Measurements from ENCODE around the gene MBTPS1.

MBTPS1 gene

DNA sequence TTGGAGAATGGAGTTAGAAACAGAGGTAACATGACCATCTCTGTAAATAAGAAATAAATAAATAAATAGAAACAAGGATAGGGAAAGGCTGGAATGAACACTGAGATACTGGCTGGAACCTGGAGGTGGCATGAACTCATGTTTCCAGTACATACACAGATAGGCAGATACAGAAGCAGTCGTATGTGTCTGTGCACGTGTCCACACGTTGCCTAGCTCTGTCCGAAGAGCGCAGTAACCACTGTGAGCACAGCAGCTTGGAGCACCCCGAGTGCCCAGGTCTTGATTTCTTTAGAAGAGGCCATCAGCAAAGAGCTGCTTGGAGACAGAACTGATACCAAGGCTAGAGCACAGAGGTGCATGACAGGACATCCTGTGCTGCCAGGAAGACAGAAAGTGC is 37.1 kb downstream of the MBTPS1 start:
- TF ChIP-seq, protein P1, sequence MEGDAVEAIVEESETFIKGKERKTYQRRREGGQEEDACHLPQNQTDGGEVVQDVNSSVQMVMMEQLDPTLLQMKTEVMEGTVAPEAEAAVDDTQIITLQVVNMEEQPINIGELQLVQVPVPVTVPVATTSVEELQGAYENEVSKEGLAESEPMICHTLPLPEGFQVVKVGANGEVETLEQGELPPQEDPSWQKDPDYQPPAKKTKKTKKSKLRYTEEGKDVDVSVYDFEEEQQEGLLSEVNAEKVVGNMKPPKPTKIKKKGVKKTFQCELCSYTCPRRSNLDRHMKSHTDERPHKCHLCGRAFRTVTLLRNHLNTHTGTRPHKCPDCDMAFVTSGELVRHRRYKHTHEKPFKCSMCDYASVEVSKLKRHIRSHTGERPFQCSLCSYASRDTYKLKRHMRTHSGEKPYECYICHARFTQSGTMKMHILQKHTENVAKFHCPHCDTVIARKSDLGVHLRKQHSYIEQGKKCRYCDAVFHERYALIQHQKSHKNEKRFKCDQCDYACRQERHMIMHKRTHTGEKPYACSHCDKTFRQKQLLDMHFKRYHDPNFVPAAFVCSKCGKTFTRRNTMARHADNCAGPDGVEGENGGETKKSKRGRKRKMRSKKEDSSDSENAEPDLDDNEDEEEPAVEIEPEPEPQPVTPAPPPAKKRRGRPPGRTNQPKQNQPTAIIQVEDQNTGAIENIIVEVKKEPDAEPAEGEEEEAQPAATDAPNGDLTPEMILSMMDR (conservative IDR thresholded peaks at IDR 0.05; ENCODE audit: low read depth, low read length) = no peak
- no peak overlapping the region for H3K4me3 ChIP-seq (ENCODE audit: low read length)
- DNase-seq (ENCODE audit: low read depth) = no peak

DNA sequence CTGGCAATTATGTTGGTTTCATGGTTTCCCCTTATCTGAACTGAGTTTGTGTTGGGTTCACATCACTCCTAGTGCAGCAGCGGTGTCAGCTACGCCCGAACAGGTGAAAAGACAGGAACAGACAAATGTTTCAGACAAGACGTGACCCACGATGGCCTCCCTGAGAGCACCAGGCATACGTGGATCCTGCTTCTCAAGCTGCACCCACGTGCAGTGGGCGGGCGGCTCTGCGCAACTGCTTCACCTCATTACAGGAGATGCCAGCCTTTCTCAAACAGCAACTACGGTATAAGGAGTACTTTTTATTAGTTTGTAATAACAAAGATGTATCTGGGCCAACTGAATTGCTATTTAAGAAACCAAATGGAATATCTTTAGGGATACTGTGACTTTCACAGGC is 41.4 kb downstream of the MBTPS1 start:
- TF ChIP-seq, protein P1 (conservative IDR thresholded peaks at IDR 0.05; ENCODE audit: low read depth, low read length) = no peak
- H3K4me3 ChIP-seq (ENCODE audit: low read length) = no peak overlapping the region
- no peak for DNase-seq (ENCODE audit: low read depth)

- no peak overlapping the region for H3K4me3 ChIP-seq (ENCODE audit: low read length)
- TF ChIP-seq, protein P1 (conservative IDR thresholded peaks at IDR 0.05; ENCODE audit: low read depth, low read length) = no peak
- no peak for DNase-seq (ENCODE audit: low read depth)
Observed at GRCh38 chr16:84074721-84075120, 42.0 kb downstream of the MBTPS1 start.

GRCh38 chr16:84072014-84072413 is 44.7 kb downstream of the MBTPS1 start:
- H3K4me3 ChIP-seq (ENCODE audit: low read length) = no peak overlapping the region
- TF ChIP-seq, protein P1 (conservative IDR thresholded peaks at IDR 0.05; ENCODE audit: low read depth, low read length) = no peak
- no peak for DNase-seq (ENCODE audit: low read depth)

- TF ChIP-seq, protein P1 (conservative IDR thresholded peaks at IDR 0.05; ENCODE audit: low read depth, low read length) = no peak
- H3K4me3 ChIP-seq (ENCODE audit: low read length) = no peak overlapping the region
- no peak for DNase-seq (ENCODE audit: low read depth)
Observed at GRCh38 chr16:84071121-84071520, 45.6 kb downstream of the MBTPS1 start.

GRCh38 chr16:84069540-84069939 is 47.2 kb downstream of the MBTPS1 start:
- H3K4me3 ChIP-seq (ENCODE audit: low read length) = no peak overlapping the region
- DNase-seq (ENCODE audit: low read depth) = no peak
- TF ChIP-seq, protein P1 (conservative IDR thresholded peaks at IDR 0.05; ENCODE audit: low read depth, low read length) = no peak

DNA sequence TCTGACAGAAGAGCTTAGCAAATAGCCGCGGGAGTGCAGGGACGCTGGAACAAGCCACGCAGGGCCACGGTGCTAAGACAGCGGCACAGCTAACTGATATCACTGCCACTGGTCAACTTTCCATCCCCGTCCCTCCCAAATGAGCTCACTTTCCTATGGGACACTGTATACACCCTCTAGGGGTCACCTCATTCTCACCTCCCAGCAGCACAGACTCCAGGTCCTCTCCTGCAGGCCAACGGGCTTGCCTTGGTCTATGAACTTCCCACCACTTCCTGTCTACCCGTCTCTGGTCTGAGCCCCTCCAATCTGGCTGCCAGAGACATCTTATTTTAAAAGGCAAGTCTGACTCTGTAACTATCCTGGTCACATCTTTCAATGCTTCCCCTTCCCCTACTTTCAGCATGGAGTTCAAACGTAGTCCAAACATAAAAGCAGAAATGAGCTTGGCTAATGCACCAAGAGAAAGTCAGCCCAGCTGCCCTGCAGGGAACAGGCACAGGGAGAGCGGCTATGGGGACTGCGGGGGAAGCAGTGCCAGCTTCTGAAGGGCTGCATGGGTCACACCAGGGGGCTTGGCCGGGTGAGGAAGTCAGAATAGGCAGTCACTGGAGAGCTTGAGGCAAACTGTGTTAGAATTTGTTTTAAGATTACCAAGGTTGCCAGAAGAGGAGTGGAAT is 47.8 kb downstream of the MBTPS1 start:
- H3K4me3 ChIP-seq (ENCODE audit: low read length) = no peak overlapping the region
- TF ChIP-seq, protein P1 (conservative IDR thresholded peaks at IDR 0.05; ENCODE audit: low read depth, low read length) = no peak
- DNase-seq (ENCODE audit: low read depth) = no peak
